Lower lobe of right lung (tissue), 2 donors: Measurements from ENCODE around the gene NRXN3. TPM values are rescaled to one million over a fixed set of nuclear protein-coding genes. Genes with fewer than 3 reads are reported as not detected.

Source experiments
- ATAC-seq, 2 donors: fragments of 200-7000 bp; cut with Tn5 transposase; one replicate each; pipeline ENCODE4 v1.9.1; 2020 to 2022; ENCODE audit warnings: mild to moderate bottlenecking in 2 of 2, moderate library complexity in 2 of 2
- DNase-seq: peaks from one replicate; pipeline ENCODE4 v3.0.0-alpha.2; 2020
- H3K27ac ChIP-seq: fragments of 200-600 bp; one replicate; pipeline ENCODE4 v1.8.0; 2022
- H3K27me3 ChIP-seq: fragments of 200-600 bp; one replicate; pipeline ENCODE4 v1.8.0; 2022; ENCODE audit warnings: low read depth
- H3K36me3 ChIP-seq: fragments of 200-600 bp; one replicate; pipeline ENCODE4 v1.8.0; 2022; ENCODE audit warnings: mild to moderate bottlenecking
- H3K4me1 ChIP-seq: fragments of 200-600 bp; one replicate; pipeline ENCODE4 v1.8.0; 2022
- H3K4me3 ChIP-seq: fragments of 200-600 bp; one replicate; pipeline ENCODE4 v1.8.0; 2022; ENCODE audit warnings: mild to moderate bottlenecking
- H3K9me3 ChIP-seq: fragments of 200-600 bp; one replicate; pipeline ENCODE4 v1.8.0; 2022
- intact Hi-C: fragments of 100-400 bp; cut with DNase I; formaldehyde crosslinking; loops from one replicate; pipeline ENCODE4 v1.11.0; 2022
- total RNA-seq: library from RNA; stranded (reverse); fragmentation: NEBNext Ultra II Directional; extraction: Animal tissue kit (Norgen Biotek cat#: 25700); gene quantifications from one replicate; pipeline ENCODE4 v1.2.1, GENCODE V29; 2021
- TF ChIP-seq, protein P1 (sequence below): fragments of 200-600 bp; IDR thresholded peaks from one replicate; pipeline ENCODE4 v1.8.0; 2022; ENCODE audit warnings: antibody characterized with exemption, mild to moderate bottlenecking
- donor health status: DM: no; HTN: yes; CAD: no; lungs with severe emphysema.

Gene NRXN3
- total RNA-seq, 1 donor from 2014 or later: 9.0 TPM

DNA sequence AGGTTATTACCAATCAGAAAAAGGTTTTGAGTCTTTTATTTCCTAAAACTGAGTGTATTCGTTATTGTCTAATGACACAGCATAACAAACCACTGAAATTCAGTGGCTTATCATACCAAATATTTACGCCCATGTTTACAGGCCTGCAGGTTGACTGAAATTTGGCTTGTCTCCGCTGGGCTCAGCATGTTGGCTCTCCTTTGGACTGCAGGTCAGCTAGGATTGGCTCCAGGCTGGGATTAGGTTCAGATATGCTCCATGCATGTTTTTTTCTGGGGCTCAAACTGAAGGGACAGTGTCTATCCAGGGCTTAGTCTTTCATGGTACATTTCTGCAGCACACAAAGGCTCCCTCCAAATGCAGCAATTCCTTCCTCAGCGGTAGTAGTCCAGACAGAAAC, 1471.2 kb downstream of the NRXN3 start:
- no peak overlapping the region for H3K4me3 ChIP-seq
- H3K36me3 ChIP-seq: no peaks in the 10 kb centered on the region
- TF ChIP-seq, protein P1, sequence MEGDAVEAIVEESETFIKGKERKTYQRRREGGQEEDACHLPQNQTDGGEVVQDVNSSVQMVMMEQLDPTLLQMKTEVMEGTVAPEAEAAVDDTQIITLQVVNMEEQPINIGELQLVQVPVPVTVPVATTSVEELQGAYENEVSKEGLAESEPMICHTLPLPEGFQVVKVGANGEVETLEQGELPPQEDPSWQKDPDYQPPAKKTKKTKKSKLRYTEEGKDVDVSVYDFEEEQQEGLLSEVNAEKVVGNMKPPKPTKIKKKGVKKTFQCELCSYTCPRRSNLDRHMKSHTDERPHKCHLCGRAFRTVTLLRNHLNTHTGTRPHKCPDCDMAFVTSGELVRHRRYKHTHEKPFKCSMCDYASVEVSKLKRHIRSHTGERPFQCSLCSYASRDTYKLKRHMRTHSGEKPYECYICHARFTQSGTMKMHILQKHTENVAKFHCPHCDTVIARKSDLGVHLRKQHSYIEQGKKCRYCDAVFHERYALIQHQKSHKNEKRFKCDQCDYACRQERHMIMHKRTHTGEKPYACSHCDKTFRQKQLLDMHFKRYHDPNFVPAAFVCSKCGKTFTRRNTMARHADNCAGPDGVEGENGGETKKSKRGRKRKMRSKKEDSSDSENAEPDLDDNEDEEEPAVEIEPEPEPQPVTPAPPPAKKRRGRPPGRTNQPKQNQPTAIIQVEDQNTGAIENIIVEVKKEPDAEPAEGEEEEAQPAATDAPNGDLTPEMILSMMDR: no peak
- no peaks in the 10 kb centered on the region for H3K9me3 ChIP-seq
- ATAC-seq (no peak), DNase-seq (no peak)
- H3K4me1 ChIP-seq: no peaks in the 10 kb centered on the region
- no peaks in the 10 kb centered on the region for H3K27me3 ChIP-seq
- no peak overlapping the region for H3K27ac ChIP-seq
- intact Hi-C loops: no loop called here

DNA sequence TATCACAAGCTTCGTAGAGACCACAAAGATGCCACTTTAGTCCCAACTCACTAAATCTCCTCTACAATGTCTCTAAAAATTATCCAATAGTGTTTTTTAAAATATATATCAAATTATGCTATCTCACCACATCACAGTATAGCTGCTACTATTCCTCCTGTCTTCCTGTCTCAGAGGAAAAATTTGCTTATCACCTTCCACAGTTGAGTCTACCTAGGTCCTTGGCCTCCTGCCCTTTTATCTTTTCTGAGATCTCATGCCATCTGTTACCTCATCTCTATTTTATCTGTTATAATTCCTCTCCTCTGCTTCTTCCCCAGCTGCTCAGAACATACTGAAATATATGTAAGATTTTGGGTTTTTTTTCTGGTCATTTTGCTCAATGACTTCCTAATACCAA, 1473.0 kb downstream of the NRXN3 start:
- Histone ChIP-seq H3K4me3 (no peak overlapping the region), H3K27ac (no peak overlapping the region), H3K4me1 (no peaks in the 10 kb centered on the region), H3K36me3 (no peaks in the 10 kb centered on the region), H3K9me3 (no peaks in the 10 kb centered on the region), H3K27me3 (no peaks in the 10 kb centered on the region)
- TF ChIP-seq, protein P1: no peak
- no peak for DNase-seq
- intact Hi-C loops: no loop called here
- no peak for ATAC-seq

DNA sequence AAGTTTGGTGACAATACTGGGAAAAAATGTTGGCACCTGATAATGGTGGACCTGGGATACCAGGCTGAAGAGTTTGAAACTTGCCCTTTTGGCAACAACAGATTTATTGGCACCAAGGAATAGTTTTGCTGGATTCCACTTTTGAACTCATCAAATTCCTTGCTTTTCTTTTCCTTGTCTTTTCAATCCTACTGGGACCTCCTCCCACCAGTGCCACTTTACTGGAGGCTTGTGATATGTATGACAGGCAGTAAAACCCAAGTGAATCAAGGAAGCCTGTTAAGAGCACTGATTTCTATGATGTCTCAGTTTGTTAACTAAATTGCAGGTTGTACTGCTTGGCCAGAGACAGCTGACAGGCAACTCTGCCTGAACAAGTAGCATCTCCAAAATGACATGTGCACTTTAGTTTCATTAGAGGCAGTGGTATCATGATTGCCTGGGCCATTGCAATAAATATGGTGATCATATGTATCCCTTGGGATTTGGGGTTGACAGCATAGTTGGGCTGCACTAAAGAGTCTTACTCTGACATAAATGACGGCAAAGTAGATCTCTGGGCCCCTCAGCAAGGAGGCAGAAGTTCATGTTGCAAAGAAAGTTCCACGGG, 1475.7 kb downstream of the NRXN3 start:
- ATAC-seq (no peak), DNase-seq (no peak)
- H3K27ac ChIP-seq: no peak overlapping the region
- no peaks in the 10 kb centered on the region for H3K36me3 ChIP-seq
- H3K4me3 ChIP-seq: no peak overlapping the region
- TF ChIP-seq, protein P1: no peak
- intact Hi-C loops: no loop called here
- H3K27me3 ChIP-seq: no peaks in the 10 kb centered on the region
- no peaks in the 10 kb centered on the region for H3K9me3 ChIP-seq
- no peaks in the 10 kb centered on the region for H3K4me1 ChIP-seq

DNA sequence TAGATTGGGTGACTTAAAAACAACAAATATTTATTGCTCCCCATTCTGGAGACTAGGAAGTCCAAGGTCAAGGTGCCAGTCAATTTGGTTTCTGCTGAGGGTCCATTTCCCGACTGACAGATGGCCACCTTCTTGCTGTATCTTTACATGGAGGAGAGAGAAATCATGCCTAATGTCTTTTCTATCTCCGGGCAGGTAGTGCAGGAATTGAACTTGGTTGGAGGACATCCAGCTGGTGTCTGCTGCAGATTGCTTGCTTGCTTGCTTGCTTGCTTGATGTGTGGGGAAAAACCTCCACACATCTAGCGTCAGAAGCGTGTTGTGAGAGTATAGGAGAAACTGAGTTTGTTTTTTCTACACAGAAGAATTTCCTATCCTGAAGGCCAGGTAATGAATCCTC, 1479.7 kb downstream of the NRXN3 start:
- H3K27me3 ChIP-seq: no peaks in the 10 kb centered on the region
- TF ChIP-seq, protein P1: no peak

DNA sequence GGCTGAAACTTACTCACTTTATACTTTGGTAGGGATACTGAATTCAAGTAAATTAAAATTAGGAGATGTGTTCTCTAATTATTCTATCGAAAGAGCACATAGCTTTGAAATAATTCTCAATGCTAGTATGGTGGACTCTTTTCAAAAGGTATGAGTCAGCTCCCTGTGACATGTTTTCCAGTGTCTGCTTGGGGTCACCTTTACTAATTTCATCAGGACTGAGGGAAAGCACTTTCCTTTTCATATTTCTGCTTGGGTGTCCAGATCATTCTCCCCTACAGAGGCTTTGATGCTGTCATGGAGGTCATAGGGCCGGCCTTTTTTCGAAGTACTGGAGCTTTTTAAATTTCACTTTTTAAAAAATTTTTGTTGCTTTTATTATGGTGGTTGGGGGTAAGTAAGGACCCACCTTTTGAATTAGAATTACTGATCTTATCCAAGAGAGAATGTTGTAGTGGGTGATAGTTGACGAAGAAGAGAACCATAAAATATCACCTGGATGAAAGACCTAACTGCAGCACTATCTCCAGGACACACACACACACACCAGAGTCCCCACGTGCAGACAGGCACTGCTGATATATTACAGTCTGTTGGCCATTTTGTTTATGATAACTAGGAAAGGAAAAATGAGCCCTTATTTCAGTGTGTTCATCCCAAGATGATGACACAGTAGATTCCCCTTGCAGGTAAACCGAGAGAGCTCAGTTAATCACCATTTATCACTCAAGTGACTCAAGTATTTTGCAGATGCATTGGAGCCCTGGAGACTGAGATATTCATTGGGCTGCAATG, 1482.5 kb downstream of the NRXN3 start:
- Histone ChIP-seq H3K4me3 (no peak overlapping the region), H3K36me3 (no peaks in the 10 kb centered on the region), H3K27ac (no peak overlapping the region), H3K9me3 (no peaks in the 10 kb centered on the region), H3K4me1 (no peaks in the 10 kb centered on the region), H3K27me3 (no peaks in the 10 kb centered on the region)
- intact Hi-C loops: no loop called here
- TF ChIP-seq, protein P1: no peak
- ATAC-seq (no peak), DNase-seq (no peak)

More for the DNA sequence above, 1479.7 kb downstream of the NRXN3 start:
- Histone ChIP-seq H3K36me3 (no peaks in the 10 kb centered on the region), H3K4me1 (no peaks in the 10 kb centered on the region), H3K27ac (no peak overlapping the region), H3K4me3 (no peak overlapping the region), H3K9me3 (no peaks in the 10 kb centered on the region)
- no peak for DNase-seq
- intact Hi-C loops: no loop called here
- no peak for ATAC-seq
